GM15510 (cell line): ENCODE results near the gene PLA2G4C.

Experiments
- POLR2A ChIP-seq: IDR thresholded peaks from 3 replicates; pipeline ENCODE4 v1.6.1; 2011; ENCODE audit warnings: borderline replicate concordance; ENCODE audit not compliant: insufficient read length; ENCODE audit errors: extremely low read depth

Gene PLA2G4C

GRCh38 chr19:48041877-48042580 lies 68.6 kb downstream of the PLA2G4C start:
- no peak for TF ChIP-seq POLR2A

GRCh38 chr19:48036765-48037164 lies 73.9 kb downstream of the PLA2G4C start:
- no peak for TF ChIP-seq POLR2A

GRCh38 chr19:48033604-48034003 lies 77.0 kb downstream of the PLA2G4C start:
- no peak for TF ChIP-seq POLR2A

- TF ChIP-seq POLR2A: no peak
These were observed 80.5 kb downstream of the PLA2G4C start for GRCh38 chr19:48030073-48030472.

- TF ChIP-seq POLR2A: no peak
These were observed 81.2 kb downstream of the PLA2G4C start for GRCh38 chr19:48029431-48029830.

GRCh38 chr19:48025480-48025879 lies 85.1 kb downstream of the PLA2G4C start:
- TF ChIP-seq POLR2A: no peak

GRCh38 chr19:48023518-48023917 lies 87.1 kb downstream of the PLA2G4C start:
- TF ChIP-seq POLR2A: no peak

- TF ChIP-seq POLR2A: no peak
These were observed 87.6 kb downstream of the PLA2G4C start for GRCh38 chr19:48023011-48023410.

- TF ChIP-seq POLR2A: no peak
These were observed 89.9 kb downstream of the PLA2G4C start for GRCh38 chr19:48020686-48021085.

GRCh38 chr19:48010932-48011758 lies 99.5 kb downstream of the PLA2G4C start:
- no peak for TF ChIP-seq POLR2A

- TF ChIP-seq POLR2A: no peak
These were observed 103.9 kb downstream of the PLA2G4C start for GRCh38 chr19:48006762-48007161.

GRCh38 chr19:48004236-48004635 lies 106.4 kb downstream of the PLA2G4C start:
- TF ChIP-seq POLR2A: no peak

GRCh38 chr19:48000846-48001245 lies 109.8 kb downstream of the PLA2G4C start:
- no peak for TF ChIP-seq POLR2A

- no peak for TF ChIP-seq POLR2A
These were observed 111.8 kb downstream of the PLA2G4C start for GRCh38 chr19:47998800-47999199.
